ENCODE data around the gene PNPLA3.
"Not testable (repeated sequence)": the region's sequence is repeated elsewhere in the genome, so short reads cannot be mapped to it uniquely, and the experiment has no call there.

PNPLA3 gene

GRCh38 chr22:43894122-43894521 lies 29.5 kb upstream of the PNPLA3 start:
- no peak for DNase-seq (ENCODE audit: extremely low spot score)
- TF ChIP-seq CTCF (IDR thresholded peaks at IDR 0.05; ENCODE audit: control extremely low read depth, extremely low read depth, low read depth, missing control alignments), result no peak
- ChIA-PET POLR2A (no interaction called here), CTCF (interaction anchor here (1.5 to 9.5 kb wide), 2 partner anchors 10 to 18 kb away, joined by 3 to 85 read pairs; no protein-coding TSS in a partner anchor)

- no peak for TF ChIP-seq CTCF (IDR thresholded peaks at IDR 0.05; ENCODE audit: control extremely low read depth, extremely low read depth, low read depth, missing control alignments)
- DNase-seq (ENCODE audit: extremely low spot score), result no peak
- ChIA-PET CTCF (interaction anchor here (9.5 kb wide), 1 partner anchor 12 kb away, joined by 85 read pairs; no protein-coding TSS in a partner anchor), POLR2A (no interaction called here)
Measured at GRCh38 chr22:43895986-43896645, 27.5 kb upstream of the PNPLA3 start.

GRCh38 chr22:43897751-43898261 lies 25.8 kb upstream of the PNPLA3 start:
- POLR2A ChIA-PET, result no interaction called here
- TF ChIP-seq CTCF (IDR thresholded peaks at IDR 0.05; ENCODE audit: control extremely low read depth, extremely low read depth, low read depth, missing control alignments), result no peak
- DNase-seq (ENCODE audit: extremely low spot score), result no peak
- CTCF ChIA-PET, result interaction anchor here (0.7 to 9.5 kb wide), 4 partner anchors 8 to 51 kb away, joined by 3 to 85 read pairs (median 4); no protein-coding TSS in a partner anchor

GRCh38 chr22:43900206-43900605 lies 23.4 kb upstream of the PNPLA3 start:
- ChIA-PET POLR2A (no interaction called here), CTCF (interaction anchor here (0.8 to 9.5 kb wide), 3 partner anchors 14 to 46 kb away, joined by 3 to 85 read pairs (median 9); no protein-coding TSS in a partner anchor)
- no peak for TF ChIP-seq CTCF (IDR thresholded peaks at IDR 0.05; ENCODE audit: control extremely low read depth, extremely low read depth, low read depth, missing control alignments)
- no peak for DNase-seq (ENCODE audit: extremely low spot score)

- no peak for DNase-seq (ENCODE audit: extremely low spot score)
- ChIA-PET CTCF (interaction anchor here (9.5 kb wide), 1 partner anchor 18 kb away, joined by 85 read pairs; no protein-coding TSS in a partner anchor), POLR2A (no interaction called here)
- TF ChIP-seq CTCF (IDR thresholded peaks at IDR 0.05; ENCODE audit: control extremely low read depth, extremely low read depth, low read depth, missing control alignments), result no peak
Measured at GRCh38 chr22:43901976-43902643, 21.5 kb upstream of the PNPLA3 start.

GRCh38 chr22:43903033-43903432 lies 20.6 kb upstream of the PNPLA3 start:
- POLR2A ChIA-PET; DNase-seq (ENCODE audit: extremely low spot score): not testable (repeated sequence)
- CTCF ChIA-PET, result interaction anchor here (1.0 to 9.5 kb wide), 3 partner anchors 9 to 19 kb away, joined by 3 to 85 read pairs (median 4); no protein-coding TSS in a partner anchor

GRCh38 chr22:43904412-43904811 lies 19.2 kb upstream of the PNPLA3 start:
- POLR2A ChIA-PET; DNase-seq (ENCODE audit: extremely low spot score): not testable (repeated sequence)
- CTCF ChIA-PET, result interaction anchor here (1.0 kb wide), 1 partner anchor 21 kb away, joined by 3 read pairs; no protein-coding TSS in a partner anchor
